GM18519 (cell line): ENCODE results near the gene EIF3I.
"Not testable (repeated sequence)": the region's sequence is repeated elsewhere in the genome, so short reads cannot be mapped to it uniquely, and the experiment has no call there.

Experiments
- ATAC-seq: cut with Tn5 transposase; IDR thresholded peaks from one replicate; pipeline ENCODE4 v1.9.1; 2021; ENCODE audit warnings: mild to moderate bottlenecking, moderate library complexity; ENCODE audit not compliant: unreplicated experiment, low FRiP score

The EIF3I gene

DNA sequence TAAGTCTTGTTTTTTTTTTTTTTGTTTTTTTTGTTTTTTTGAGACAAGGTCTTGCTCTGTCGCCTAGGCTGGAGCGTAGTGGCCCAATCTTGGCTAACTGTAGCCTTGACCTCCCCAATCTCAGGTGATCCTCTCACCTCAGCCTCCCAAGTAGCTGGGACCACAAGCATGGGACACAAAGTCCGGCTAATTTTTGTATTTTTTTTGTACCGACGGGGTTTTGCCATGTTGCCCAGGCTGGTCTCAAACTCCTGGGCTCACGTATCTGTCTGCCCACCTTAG, 35.0 kb downstream of the EIF3I start:
- ATAC-seq, result no peak

DNA sequence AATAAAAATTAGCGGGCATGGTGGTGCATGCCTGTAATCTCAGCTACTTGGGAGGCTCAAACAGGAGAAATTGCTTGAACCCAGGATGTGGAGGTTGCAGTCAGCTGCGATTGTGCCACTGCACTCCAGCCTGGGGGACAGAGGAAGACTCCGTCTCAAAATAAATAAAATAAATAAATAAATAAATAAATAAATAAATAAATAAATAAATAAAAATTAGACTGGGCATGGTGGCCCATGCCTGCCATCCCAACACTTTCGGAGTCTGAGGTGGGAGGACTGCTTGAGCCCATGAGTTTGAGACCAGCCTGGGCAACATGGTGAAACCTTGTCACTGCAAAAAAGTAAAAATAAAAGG, 41.0 kb downstream of the EIF3I start:
- ATAC-seq, result not testable (repeated sequence)

DNA sequence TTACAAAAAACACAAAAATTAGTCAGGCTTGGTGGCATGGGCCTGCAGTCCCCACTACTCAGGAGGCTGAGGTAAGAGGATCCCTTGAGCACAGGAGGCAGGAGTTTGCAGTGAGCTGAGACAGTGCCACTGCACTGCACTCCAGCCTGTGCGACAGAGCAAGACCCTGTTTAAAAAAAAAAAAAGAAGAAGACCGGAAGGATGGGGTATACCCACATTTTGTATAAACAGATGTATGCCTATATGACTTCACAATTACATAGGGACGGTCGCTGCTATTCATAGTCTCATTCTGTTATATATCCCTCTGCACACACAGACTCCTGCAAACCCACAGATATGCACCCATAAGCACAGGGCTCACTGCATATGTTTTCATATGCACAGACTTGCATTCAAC, 41.5 kb downstream of the EIF3I start:
- no peak for ATAC-seq

DNA sequence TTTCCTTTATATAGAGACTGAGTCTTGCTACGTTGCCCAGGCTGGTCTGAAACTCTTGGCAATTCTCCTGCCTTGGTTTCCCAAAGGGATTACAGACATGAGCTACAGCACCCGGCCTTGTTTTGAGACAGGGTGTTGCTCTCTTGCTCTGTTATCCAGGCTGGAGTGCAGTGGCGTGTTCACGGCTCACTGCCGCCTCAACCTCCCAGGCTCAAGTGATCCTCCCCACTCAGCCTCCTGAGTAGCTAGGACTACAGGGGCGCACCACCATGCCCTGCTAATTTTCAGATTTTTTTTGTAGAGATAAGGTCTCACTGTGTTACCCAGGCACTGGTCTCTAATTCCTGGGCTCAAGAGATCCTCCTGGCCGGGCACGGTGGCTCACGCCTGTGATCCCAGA, 43.6 kb downstream of the EIF3I start:
- ATAC-seq, result no peak

DNA sequence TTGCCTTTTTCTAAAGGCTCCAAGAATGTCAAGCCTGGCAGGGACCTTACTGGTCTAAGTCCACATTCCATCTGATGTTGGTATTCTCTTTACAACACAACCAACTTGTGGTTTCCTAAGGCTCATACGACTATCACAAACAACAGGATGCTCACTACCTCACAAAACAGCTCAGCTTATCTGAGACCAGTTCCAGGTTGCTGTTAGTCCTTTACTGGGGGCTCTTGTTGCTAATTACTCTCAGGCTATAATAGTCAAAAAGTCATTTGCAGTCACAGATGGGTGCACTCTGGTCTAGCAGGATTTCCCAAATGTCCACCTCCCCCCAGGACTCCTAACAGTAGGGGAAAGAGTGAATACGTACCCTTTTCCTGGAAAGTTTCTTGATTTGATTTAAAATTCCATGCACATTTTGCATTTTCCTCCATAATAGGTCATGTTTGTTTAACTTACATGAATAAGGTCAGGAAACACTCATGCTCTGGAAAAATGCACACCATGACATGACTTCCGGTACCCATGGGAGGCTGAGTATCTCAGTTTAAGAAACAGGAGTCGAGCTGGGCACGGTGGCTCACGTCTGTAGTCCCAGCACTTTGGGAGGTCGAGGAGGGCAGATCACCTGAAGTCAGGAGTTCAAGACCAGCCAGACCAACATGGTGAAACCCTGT, 44.8 kb downstream of the EIF3I start:
- ATAC-seq, result no peak

DNA sequence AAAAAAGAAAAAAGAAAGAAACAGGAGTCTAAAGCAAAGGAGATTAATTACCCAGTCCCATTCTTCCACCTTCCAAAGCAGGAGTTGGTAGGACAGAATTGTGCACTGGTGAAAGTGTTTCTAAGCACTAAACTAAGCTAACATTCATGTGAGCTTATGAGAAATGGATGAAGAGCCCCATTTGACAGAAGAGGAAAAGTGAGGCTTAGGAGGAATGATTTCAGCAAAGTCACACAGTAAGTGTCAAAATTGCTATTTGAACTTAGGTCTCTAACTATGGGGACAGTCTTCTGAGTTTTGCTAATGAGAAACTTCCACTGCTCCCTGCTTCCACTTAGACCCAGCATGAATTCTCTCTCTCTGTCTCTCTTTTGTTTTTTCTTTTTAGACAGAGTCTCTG, 47.5 kb downstream of the EIF3I start:
- ATAC-seq, result no peak

DNA sequence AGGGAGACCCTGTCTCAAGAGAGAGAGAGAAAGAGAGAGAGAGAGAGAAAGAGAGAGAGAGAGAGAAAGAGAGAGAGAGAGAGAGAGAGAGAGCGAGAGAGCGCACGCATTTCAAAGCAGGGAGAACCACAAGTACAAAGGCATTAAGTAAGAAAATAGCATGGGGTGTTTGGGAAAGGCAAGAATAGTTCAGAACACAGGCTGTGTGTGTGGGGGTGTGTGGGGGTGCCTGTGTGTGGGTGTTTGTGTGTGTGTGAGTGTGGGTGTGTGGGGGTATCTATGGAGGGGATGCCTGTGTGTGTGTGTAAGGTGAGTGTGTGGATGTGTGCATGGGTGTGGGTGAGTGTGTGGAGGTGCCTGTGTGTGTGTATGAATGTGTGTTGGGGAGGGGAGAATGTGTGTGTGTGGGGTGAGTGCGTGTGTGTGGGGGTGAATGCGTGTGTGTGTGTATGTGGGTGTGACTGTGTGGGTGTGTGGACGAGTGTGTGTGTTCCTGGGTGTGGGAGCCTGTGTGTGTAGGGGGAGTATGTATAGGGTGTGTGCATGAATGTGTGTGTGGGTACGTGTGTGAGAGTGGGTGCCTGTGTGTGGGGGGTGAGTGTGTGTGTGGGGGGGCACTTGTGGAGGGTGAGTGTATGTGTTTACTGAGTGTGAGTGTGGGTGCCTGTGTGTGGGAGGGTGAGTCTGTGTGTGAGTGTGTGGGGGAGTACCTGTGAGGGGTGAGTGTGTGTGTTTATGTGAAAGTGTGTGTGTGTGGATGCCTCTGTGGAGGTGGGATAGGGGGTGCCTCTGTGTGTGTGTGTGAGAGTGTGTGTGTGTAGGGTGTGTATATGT, 50.6 kb downstream of the EIF3I start:
- ATAC-seq, result no peak

DNA sequence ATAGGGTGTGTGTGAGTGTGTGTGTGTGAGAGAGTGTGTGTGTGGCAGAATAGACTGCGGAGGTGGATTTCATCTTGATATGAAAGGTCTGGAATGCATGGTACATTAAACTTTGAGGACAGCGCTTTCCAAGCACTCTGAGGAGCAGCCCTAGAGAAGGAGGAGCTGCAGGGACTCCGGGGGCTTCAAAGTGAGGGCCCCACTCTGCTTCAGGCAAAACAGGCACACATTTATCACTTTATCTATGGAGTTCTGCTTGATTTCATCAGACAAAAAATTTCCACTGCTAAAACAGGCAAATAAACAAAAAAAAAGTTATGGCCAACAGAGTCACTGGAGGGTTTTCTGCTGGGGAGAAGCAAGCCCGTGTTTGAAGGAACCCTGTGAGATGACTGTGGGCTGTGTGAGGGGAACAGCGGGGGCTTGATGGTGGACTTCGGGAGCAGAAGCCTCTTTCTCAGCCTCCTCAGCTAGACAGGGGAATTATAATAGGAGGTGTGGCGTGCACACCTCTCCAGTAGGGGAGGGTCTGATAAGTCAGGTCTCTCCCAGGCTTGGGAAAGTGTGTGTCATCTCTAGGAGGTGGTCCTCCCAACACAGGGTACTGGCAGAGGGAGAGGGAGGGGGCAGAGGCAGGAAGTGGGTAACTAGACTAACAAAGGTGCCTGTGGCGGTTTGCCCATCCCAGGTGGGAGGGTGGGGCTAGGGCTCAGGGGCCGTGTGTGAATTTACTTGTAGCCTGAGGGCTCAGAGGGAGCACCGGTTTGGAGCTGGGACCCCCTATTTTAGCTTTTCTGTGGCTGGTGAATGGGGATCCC, 51.4 kb downstream of the EIF3I start:
- no peak for ATAC-seq

DNA sequence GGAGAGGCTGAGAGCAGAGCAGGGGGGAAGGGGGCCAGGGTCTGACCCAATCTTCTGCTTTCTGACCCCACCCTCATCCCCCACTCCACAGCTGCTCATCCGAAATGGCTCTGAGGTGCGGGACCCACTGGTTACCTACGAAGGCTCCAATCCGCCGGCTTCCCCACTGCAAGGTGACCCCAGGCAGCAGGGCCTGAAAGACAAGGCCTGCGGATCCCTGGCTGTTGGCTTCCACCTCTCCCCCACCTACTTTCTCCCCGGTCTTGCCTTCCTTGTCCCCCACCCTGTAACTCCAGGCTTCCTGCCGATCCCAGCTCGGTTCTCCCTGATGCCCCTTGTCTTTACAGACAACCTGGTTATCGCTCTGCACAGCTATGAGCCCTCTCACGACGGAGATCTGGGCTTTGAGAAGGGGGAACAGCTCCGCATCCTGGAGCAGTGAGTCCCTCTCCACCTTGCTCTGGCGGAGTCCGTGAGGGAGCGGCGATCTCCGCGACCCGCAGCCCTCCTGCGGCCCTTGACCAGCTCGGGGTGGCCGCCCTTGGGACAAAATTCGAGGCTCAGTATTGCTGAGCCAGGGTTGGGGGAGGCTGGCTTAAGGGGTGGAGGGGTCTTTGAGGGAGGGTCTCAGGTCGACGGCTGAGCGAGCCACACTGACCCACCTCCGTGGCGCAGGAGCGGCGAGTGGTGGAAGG, 52.6 kb downstream of the EIF3I start:
- ATAC-seq, result no peak

DNA sequence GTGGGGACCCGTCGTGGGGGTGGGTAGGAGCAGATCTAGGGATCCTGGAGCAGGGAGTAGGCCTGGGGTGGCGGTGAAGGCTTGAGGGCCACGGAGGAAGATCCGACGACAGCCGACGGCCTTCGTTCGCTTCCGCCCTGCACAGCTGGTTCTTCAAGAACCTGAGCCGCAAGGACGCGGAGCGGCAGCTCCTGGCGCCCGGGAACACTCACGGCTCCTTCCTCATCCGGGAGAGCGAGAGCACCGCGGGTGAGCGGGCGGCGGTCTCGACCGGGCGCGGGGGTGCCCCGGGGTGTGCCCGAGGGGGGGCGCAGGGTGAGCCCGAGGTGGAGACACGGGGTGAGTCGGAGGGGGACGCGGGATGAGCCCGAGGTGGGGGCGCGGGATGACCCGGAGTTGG, 53.2 kb downstream of the EIF3I start:
- ATAC-seq, result no peak

DNA sequence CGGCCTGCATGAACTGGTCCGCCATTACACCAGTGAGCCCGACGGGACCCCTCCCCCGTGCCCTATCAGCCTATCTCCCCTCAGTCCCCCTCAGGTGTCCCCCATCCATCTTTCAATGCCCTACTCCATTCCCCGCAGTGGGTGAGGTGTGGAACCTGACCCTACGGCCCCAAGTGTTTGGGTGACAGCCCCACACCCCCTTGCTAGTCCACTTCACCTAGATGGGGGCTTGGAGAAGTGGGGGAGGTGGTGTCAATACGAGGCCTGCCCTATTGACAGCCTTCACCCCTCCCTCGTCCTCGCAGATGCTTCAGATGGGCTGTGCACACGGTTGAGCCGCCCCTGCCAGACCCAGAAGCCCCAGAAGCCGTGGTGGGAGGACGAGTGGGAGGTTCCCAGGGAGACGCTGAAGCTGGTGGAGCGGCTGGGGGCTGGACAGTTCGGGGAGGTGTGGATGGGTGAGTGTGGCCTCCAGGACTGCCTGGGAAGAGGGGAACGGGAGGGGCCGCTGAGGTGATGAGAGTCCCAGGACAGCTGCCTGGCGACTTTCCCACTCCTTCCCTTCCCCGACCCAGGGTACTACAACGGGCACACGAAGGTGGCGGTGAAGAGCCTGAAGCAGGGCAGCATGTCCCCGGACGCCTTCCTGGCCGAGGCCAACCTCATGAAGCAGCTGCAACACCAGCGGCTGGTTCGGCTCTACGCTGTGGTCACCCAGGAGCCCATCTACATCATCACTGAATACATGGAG, 54.0 kb downstream of the EIF3I start:
- no peak for ATAC-seq
